Keratinocyte (primary cell): ENCODE measurements around the gene SERPIND1. TPM values are rescaled to one million over a fixed set of nuclear protein-coding genes. Genes with fewer than 3 reads are reported as not detected.

Source experiments
- DNase-seq: peaks from one replicate; pipeline ENCODE4 v3.0.0-alpha.2; 2011; ENCODE audit warnings: low read depth, missing footprints, low spot score
- FAIRE-seq: peaks from 2 replicates; lab custom pipeline; 2011; peaks lifted over from hg19 to GRCh38; lab: Jason Lieb, UNC
- H2AFZ ChIP-seq: 2 replicates; pipeline ENCODE4 v1.6.0; 2012; ENCODE audit warnings: low read length, control low read depth, inconsistent platforms; ENCODE audit not compliant: control insufficient read depth
- H3K27ac ChIP-seq: 2 replicates; pipeline ENCODE4 v1.5.1; 2011; ENCODE audit warnings: low read length; ENCODE audit not compliant: control insufficient read depth, insufficient read depth
- H3K27me3 ChIP-seq: 3 replicates; pipeline ENCODE4 v1.6.0; 2011; ENCODE audit warnings: low read length; ENCODE audit not compliant: control insufficient read depth, insufficient read depth; ENCODE audit errors: extremely low read depth
- H3K36me3 ChIP-seq, 2 experiments: 2 replicates in 1 of 2; 3 replicates in 1 of 2; pipeline ENCODE4 v1.5.1; 2011; ENCODE audit warnings: low read length in 2 of 2, mild to moderate bottlenecking in 1 of 2; ENCODE audit not compliant: control insufficient read depth in 2 of 2, insufficient read depth in 2 of 2; ENCODE audit errors: extremely low read depth in 1 of 2
- H3K4me1 ChIP-seq: 3 replicates; pipeline ENCODE4 v1.5.1; 2011; ENCODE audit warnings: low read length; ENCODE audit not compliant: control insufficient read depth, insufficient read depth; ENCODE audit errors: extremely low read depth
- H3K4me2 ChIP-seq: 3 replicates; pipeline ENCODE4 v1.6.0; 2011; ENCODE audit warnings: low read depth, low read length; ENCODE audit not compliant: control insufficient read depth, insufficient read depth; ENCODE audit errors: extremely low read depth
- H3K4me3 ChIP-seq, 3 experiments: fragments of 200-600 bp in 1 of 3; sonication (generic) in 1 of 3; 2 replicates in 2 of 3; 3 replicates in 1 of 3; pipeline ENCODE4 v1.5.1; 2011 to 2016; ENCODE audit warnings: low read length in 3 of 3, mild to moderate bottlenecking in 3 of 3, control low read depth in 2 of 3, inconsistent platforms in 1 of 3, low read depth in 1 of 3, mixed read lengths in 1 of 3, mixed run types in 1 of 3, moderate library complexity in 1 of 3; ENCODE audit not compliant: control insufficient read depth in 2 of 3, insufficient read depth in 2 of 3; ENCODE audit errors: extremely low read depth in 1 of 3
- H3K79me2 ChIP-seq: 2 replicates; pipeline ENCODE4 v1.6.0; 2012; ENCODE audit warnings: low read length; ENCODE audit not compliant: control insufficient read depth, insufficient read depth
- H3K9ac ChIP-seq: 3 replicates; pipeline ENCODE4 v1.6.0; 2011; ENCODE audit warnings: low read length; ENCODE audit not compliant: control insufficient read depth, insufficient read depth; ENCODE audit errors: extremely low read depth
- H3K9me1 ChIP-seq: 3 replicates; pipeline ENCODE4 v1.6.0; 2011; ENCODE audit warnings: low read length; ENCODE audit not compliant: control insufficient read depth, insufficient read depth; ENCODE audit errors: extremely low read depth
- H3K9me3 ChIP-seq: 2 replicates; pipeline ENCODE4 v1.5.1; 2012; ENCODE audit warnings: low read depth, low read length; ENCODE audit not compliant: control insufficient read depth
- H4K20me1 ChIP-seq: 3 replicates; pipeline ENCODE4 v1.6.0; 2011; ENCODE audit warnings: low read length; ENCODE audit not compliant: control insufficient read depth, insufficient read depth; ENCODE audit errors: extremely low read depth
- EZH2 ChIP-seq: IDR thresholded peaks from one replicate; pipeline ENCODE4 v1.6.1; 2012; ENCODE audit warnings: inconsistent platforms, mild to moderate bottlenecking, low read length, moderate library complexity
- dilution Hi-C: fragments of 300-500 bp; cut with MboI; formaldehyde crosslinking; loops from one replicate; pipeline ENCODE4 v1.7.0; 2020; ENCODE audit warnings: low sequenced_read_pairs; ENCODE audit not compliant: extremely low pct_ligation_motif_present
- polyA plus RNA-seq, 5 experiments: library from polyadenylated mRNA; depleted of rRNA in 3 of 5; stranded (reverse) in 3 of 5; stranded (forward) in 1 of 5; unstranded in 1 of 5; fragments of >200 nt; gene quantifications; 1 replicate in 1 of 5; 2 replicates in 3 of 5; 3 replicates in 1 of 5; pipeline versions ENCODE4 v1.2.1 to v1.2.3, GENCODE V29; 2011 to 2012; ENCODE audit warnings: missing spikeins in 2 of 5, low read depth in 1 of 5, low replicate concordance in 1 of 5
- TF ChIP-seq, protein P1 (sequence below), 3 experiments: IDR thresholded peaks in 1 of 3; conservative IDR thresholded peaks in 1 of 3; optimal IDR thresholded peaks in 1 of 3; 2 replicates in 2 of 3; 3 replicates in 1 of 3; pipeline versions ENCODE3 to v1.5.1; 2011; ENCODE audit warnings: low read length in 3 of 3, mild to moderate bottlenecking in 3 of 3, moderate library complexity in 2 of 3, control low read depth in 1 of 3, inconsistent platforms in 1 of 3; ENCODE audit not compliant: insufficient read depth in 2 of 3; ENCODE audit errors: extremely low read depth in 1 of 3

SERPIND1 gene
- polyA plus RNA-seq, 1 donor (not counting 4 experiments of a cell fraction or from before 2014, with no cell fraction given), result not detected

DNA sequence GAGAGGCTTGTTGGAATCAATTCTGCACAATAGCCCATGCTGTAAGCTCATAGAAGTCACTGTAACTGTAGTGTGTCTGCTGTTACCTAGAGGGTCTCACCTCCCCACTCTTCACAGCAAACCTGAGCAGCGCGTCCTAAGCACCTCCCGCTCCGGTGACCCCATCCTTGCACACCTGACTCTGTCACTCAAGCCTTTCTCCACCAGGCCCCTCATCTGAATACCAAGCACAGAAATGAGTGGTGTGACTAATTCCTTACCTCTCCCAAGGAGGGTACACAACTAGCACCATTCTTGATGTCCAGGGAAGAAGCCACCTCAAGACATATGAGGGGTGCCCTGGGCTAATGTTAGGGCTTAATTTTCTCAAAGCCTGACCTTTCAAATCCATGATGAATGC is 13.3 kb downstream of the SERPIND1 start:
- dilution Hi-C loops, result no loop called here
- Histone ChIP-seq H3K27ac (no peak overlapping the region), H2AFZ (no peak overlapping the region), H3K4me3 (no peak overlapping the region), H3K36me3 (peaks cover 7 to 23% of the 10 kb centered on the region in 2 experiments), H3K9me1 (no peaks in the 10 kb centered on the region), H3K4me2 (no peak overlapping the region), H3K27me3 (no peaks in the 10 kb centered on the region), H3K79me2 (no peaks in the 10 kb centered on the region), H3K9ac (no peak overlapping the region), H3K4me1 (no peaks in the 10 kb centered on the region), H4K20me1 (no peaks in the 10 kb centered on the region), H3K9me3 (no peaks in the 10 kb centered on the region)
- FAIRE-seq (no peak), DNase-seq (no peak)
- TF ChIP-seq, protein P1, sequence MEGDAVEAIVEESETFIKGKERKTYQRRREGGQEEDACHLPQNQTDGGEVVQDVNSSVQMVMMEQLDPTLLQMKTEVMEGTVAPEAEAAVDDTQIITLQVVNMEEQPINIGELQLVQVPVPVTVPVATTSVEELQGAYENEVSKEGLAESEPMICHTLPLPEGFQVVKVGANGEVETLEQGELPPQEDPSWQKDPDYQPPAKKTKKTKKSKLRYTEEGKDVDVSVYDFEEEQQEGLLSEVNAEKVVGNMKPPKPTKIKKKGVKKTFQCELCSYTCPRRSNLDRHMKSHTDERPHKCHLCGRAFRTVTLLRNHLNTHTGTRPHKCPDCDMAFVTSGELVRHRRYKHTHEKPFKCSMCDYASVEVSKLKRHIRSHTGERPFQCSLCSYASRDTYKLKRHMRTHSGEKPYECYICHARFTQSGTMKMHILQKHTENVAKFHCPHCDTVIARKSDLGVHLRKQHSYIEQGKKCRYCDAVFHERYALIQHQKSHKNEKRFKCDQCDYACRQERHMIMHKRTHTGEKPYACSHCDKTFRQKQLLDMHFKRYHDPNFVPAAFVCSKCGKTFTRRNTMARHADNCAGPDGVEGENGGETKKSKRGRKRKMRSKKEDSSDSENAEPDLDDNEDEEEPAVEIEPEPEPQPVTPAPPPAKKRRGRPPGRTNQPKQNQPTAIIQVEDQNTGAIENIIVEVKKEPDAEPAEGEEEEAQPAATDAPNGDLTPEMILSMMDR (optimal IDR thresholded peaks at IDR 0.05 in 1 of 3, IDR thresholded peaks at IDR 0.05 in 1 of 3, conservative IDR thresholded peaks at IDR 0.05 in 1 of 3; ENCODE audit: extremely low read depth in 1 of 3, insufficient read depth in 2 of 3, low read length in 3 of 3), result no peak
- TF ChIP-seq EZH2, result no peak

DNA sequence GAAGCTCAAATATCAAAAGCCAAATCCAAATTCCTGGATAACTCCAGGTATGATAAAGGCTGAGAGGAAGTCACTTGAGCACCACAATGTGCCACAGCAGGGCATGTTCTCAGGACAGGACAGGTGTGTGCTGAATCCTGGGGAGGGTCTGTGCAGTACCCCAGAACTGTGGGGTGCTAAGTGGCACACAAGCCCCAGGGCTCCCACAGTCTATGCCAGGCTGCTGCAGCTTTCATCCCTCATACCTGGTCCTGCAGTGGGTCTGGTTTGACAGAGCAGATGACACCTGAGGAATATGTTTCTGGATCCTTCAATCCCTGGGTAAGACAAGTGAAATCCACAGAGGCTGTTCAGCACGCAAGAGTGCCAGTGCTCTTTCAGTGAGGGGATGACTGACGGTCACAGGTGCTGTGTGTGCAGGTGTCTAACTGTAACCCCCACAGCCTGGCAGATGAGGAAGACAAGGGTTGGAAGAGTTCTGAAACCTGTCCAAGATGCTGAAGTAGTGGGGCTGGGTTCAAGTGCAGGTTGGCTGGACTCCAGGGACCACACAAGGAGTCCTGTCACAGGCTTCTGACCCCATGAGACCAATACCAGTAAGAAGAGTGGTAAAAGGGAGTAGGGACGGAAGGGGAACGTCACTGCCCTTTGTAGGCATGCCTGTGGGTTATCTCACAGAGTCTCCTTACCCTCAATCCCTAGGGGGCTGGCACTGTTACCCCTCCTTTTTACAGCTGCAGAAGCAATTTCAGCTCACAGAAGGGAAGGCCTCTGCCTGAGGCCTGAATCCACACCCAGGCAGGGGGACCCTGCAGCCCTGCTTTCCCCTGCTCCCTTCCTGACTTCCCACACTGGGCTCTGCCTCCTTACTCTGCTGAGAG is 14.1 kb downstream of the SERPIND1 start:
- Histone ChIP-seq H3K9me3 (no peaks in the 10 kb centered on the region), H2AFZ (no peak overlapping the region), H3K79me2 (no peaks in the 10 kb centered on the region), H3K9ac (no peak overlapping the region), H3K9me1 (no peaks in the 10 kb centered on the region), H3K36me3 (peaks cover 12 to 23% of the 10 kb centered on the region in 2 experiments), H3K4me3 (no peak overlapping the region), H3K27ac (no peak overlapping the region), H4K20me1 (no peaks in the 10 kb centered on the region), H3K27me3 (no peaks in the 10 kb centered on the region), H3K4me2 (no peak overlapping the region), H3K4me1 (no peaks in the 10 kb centered on the region)
- FAIRE-seq (no peak), DNase-seq (no peak)
- TF ChIP-seq, protein P1 (optimal IDR thresholded peaks at IDR 0.05 in 1 of 3, IDR thresholded peaks at IDR 0.05 in 1 of 3, conservative IDR thresholded peaks at IDR 0.05 in 1 of 3; ENCODE audit: extremely low read depth in 1 of 3, insufficient read depth in 2 of 3, low read length in 3 of 3), result no peak
- no peak for TF ChIP-seq EZH2
- dilution Hi-C loops, result no loop called here
